Tibial artery (tissue), 4 donors: Measurements from ENCODE around the gene PLN.

ENCODE experiments used
- DNase-seq, 2 donors: peaks; one replicate each; pipeline ENCODE4 v3.0.0-alpha.2; 2019
- H3K27ac ChIP-seq, 2 donors: fragments of 200-600 bp; sonication (generic) in 1 of 2; 1 replicate in 1 of 2; 2 replicates in 1 of 2; pipeline ENCODE4 v1.5.1; 2018 to 2019; ENCODE audit warnings: mild to moderate bottlenecking in 1 of 2
- H3K27me3 ChIP-seq, 2 donors: fragments of 200-600 bp; sonication (generic) in 1 of 2; one replicate each; pipeline versions ENCODE4 v1.5.1 to v1.6.0; 2016 to 2019
- H3K36me3 ChIP-seq, 3 donors: fragments of 200-600 bp; sonication (generic) in 2 of 3; one replicate each; pipeline ENCODE4 v1.5.1; 2016 to 2019; ENCODE audit warnings: mild to moderate bottlenecking in 2 of 3
- H3K4me1 ChIP-seq, 4 donors: fragments of 200-600 bp; sonication (generic) in 2 of 4; 1 replicate in 3 of 4; 2 replicates in 1 of 4; pipeline ENCODE4 v1.5.1; 2016 to 2019
- H3K4me3 ChIP-seq, 2 donors: fragments of 200-600 bp; sonication (generic) in 1 of 2; 1 replicate in 1 of 2; 2 replicates in 1 of 2; pipeline ENCODE4 v1.5.1; 2018 to 2019; ENCODE audit warnings: mild to moderate bottlenecking in 2 of 2
- H3K9me3 ChIP-seq, 3 donors: fragments of 200-600 bp; sonication (generic) in 1 of 3; one replicate each; pipeline ENCODE4 v1.5.1; 2016 to 2019
- CTCF ChIP-seq, 2 experiments: fragments of 200-600 bp in 1 of 2; fragments of 450-650 bp in 1 of 2; IDR thresholded peaks; one replicate each; pipeline ENCODE4 v1.5.1; 2017 to 2019; ENCODE audit warnings: antibody characterized with exemption in 2 of 2, mild to moderate bottlenecking in 1 of 2, moderate library complexity in 1 of 2
- intact Hi-C: fragments of 100-400 bp; cut with DNase I; formaldehyde crosslinking; loops from one replicate; pipeline ENCODE4 v1.15.0; 2023; ENCODE audit warnings: low total_unique reads

Gene PLN

GRCh38 chr6:118586746-118587485 lies 38.8 kb downstream of the PLN start:
- DNase-seq, result no peak
- Histone ChIP-seq H3K9me3 (no peaks in the 10 kb centered on the region), H3K4me1 (peaks cover 0 to 22% (median 4%) of the 10 kb centered on the region in 4 donors), H3K27me3 (no peaks in the 10 kb centered on the region), H3K4me3 (no peak overlapping the region), H3K36me3 (no peaks in the 10 kb centered on the region), H3K27ac (no peak overlapping the region)
- no peak for TF ChIP-seq CTCF (IDR thresholded peaks at IDR 0.05)
- intact Hi-C loops, result loop anchor here (10.0 kb wide), 1 partner anchor 612 kb away; no protein-coding TSS in a partner anchor

GRCh38 chr6:118588626-118589025 lies 40.5 kb downstream of the PLN start:
- no peak overlapping the region for H3K27ac ChIP-seq
- intact Hi-C loops, result loop anchor here (10.0 kb wide), 1 partner anchor 614 kb away; no protein-coding TSS in a partner anchor
- H3K36me3 ChIP-seq, result no peaks in the 10 kb centered on the region
- no peak overlapping the region for H3K4me3 ChIP-seq
- no peak for DNase-seq
- no peak for TF ChIP-seq CTCF (IDR thresholded peaks at IDR 0.05)
- H3K4me1 ChIP-seq, result peaks cover 0 to 23% (median 4%) of the 10 kb centered on the region in 4 donors
- no peaks in the 10 kb centered on the region for H3K9me3 ChIP-seq
- H3K27me3 ChIP-seq, result no peaks in the 10 kb centered on the region

GRCh38 chr6:118589186-118589585 lies 41.1 kb downstream of the PLN start:
- H3K4me1 ChIP-seq, result peaks cover 0 to 23% (median 4%) of the 10 kb centered on the region in 4 donors
- no peaks in the 10 kb centered on the region for H3K9me3 ChIP-seq
- no peaks in the 10 kb centered on the region for H3K36me3 ChIP-seq
- H3K27me3 ChIP-seq, result no peaks in the 10 kb centered on the region
- TF ChIP-seq CTCF (IDR thresholded peaks at IDR 0.05), result no peak
- H3K27ac ChIP-seq, result no peak overlapping the region
- intact Hi-C loops, result loop anchor here (10.0 kb wide), 1 partner anchor 614 kb away; no protein-coding TSS in a partner anchor
- H3K4me3 ChIP-seq, result no peak overlapping the region
- DNase-seq, result no peak

GRCh38 chr6:118589649-118590365 lies 41.7 kb downstream of the PLN start:
- Histone ChIP-seq H3K36me3 (no peaks in the 10 kb centered on the region), H3K4me1 (peaks cover 0 to 23% (median 4%) of the 10 kb centered on the region in 4 donors), H3K27me3 (no peaks in the 10 kb centered on the region), H3K9me3 (no peaks in the 10 kb centered on the region), H3K4me3 (no peak overlapping the region), H3K27ac (no peak overlapping the region)
- TF ChIP-seq CTCF (IDR thresholded peaks at IDR 0.05), result no peak
- no peak for DNase-seq
- intact Hi-C loops, result loop anchor here (10.0 kb wide), 1 partner anchor 615 kb away; no protein-coding TSS in a partner anchor

GRCh38 chr6:118591897-118592296 lies 43.8 kb downstream of the PLN start:
- H3K27ac ChIP-seq, result no peak overlapping the region
- TF ChIP-seq CTCF (IDR thresholded peaks at IDR 0.05), result no peak

More at GRCh38 chr6:118591897-118592296, 43.8 kb downstream of the PLN start:
- H3K36me3 ChIP-seq, result no peaks in the 10 kb centered on the region
- no peak for DNase-seq
- H3K4me3 ChIP-seq, result no peak overlapping the region
- H3K9me3 ChIP-seq, result no peaks in the 10 kb centered on the region
- intact Hi-C loops, result no loop called here
- peaks cover 0 to 23% (median 2%) of the 10 kb centered on the region in 4 donors for H3K4me1 ChIP-seq
- H3K27me3 ChIP-seq, result no peaks in the 10 kb centered on the region
